Medulla oblongata (tissue), 1 donor: ENCODE results near the gene MST1R.
"Not testable (repeated sequence)": the region's sequence is repeated elsewhere in the genome, so short reads cannot be mapped to it uniquely, and the experiment has no call there.

ENCODE experiments used
- DNase-seq: peaks from one replicate; pipeline ENCODE4 v3.0.0-alpha.2; 2015; ENCODE audit errors: extremely low spot score

The MST1R gene

DNA sequence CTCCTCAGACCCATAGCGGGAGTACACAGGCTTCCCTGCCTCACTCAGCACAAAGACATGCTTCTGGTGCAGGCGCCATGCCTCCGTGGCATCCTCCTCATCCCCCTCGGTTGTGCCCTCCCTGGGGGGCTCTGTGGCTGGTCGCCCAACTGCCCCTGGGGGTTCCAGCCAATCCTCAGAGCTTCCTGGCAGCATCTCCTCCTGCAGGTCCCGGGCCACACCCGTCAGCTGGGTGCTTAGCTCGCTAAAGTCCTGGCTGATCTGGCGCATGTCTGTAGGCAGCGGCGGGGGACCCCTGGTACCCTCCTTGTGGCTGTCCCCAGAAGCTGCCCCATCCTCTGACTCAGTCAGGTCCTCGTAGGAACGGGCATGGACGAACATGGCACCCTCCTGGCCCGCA, 7.9 kb upstream of the MST1R start:
- DNase-seq, result no peak

DNA sequence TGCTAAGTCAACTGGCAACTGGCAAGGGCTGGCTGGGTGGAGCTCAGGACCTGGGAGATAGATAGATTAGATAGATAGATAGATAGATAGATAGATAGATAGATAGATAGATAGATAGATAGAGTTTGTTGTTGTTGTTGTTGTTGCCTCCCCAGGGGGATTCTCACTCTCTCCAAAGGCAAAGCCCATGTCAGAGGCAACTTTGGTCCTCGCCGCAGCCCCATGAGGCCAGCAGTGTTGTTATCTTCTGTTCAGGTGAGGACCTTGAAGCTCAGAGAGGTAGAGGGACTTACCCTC, 7.4 kb upstream of the MST1R start:
- no peak for DNase-seq

DNA sequence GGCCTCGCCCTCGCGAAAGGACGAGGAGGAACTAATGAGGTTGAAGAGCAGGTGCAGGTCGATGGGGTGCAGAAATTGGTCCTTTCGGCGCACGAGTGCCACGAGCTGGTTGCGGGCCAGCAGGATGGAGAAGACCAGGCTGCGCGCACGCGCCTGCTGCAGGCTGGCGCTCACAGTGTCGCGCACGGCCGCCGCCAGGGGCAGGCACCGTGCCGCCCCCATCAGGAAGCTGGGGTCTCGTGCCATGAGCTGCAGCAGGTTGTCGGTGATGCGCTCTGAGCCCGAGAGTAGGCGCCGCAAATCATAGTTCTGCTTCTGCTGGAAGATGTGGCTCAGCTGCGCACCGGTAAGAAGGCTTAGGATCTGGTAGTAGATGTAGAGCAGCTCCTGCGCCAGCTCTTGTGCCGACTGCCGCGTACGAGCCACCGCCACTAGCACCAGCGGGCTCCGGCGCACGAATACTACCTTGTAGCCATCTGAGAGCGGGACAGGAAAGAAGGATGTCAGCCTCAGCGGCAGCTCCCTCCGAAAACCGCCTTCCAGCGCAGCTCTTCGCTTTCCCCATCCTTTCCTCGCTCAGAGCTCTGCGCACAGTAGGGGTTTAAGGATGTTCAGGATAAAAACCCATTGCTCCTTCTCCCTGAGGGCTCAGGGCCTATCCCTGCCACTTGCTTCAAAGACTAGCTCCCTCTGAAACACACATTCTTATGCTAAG, 6.9 kb upstream of the MST1R start:
- DNase-seq, result no peak

DNA sequence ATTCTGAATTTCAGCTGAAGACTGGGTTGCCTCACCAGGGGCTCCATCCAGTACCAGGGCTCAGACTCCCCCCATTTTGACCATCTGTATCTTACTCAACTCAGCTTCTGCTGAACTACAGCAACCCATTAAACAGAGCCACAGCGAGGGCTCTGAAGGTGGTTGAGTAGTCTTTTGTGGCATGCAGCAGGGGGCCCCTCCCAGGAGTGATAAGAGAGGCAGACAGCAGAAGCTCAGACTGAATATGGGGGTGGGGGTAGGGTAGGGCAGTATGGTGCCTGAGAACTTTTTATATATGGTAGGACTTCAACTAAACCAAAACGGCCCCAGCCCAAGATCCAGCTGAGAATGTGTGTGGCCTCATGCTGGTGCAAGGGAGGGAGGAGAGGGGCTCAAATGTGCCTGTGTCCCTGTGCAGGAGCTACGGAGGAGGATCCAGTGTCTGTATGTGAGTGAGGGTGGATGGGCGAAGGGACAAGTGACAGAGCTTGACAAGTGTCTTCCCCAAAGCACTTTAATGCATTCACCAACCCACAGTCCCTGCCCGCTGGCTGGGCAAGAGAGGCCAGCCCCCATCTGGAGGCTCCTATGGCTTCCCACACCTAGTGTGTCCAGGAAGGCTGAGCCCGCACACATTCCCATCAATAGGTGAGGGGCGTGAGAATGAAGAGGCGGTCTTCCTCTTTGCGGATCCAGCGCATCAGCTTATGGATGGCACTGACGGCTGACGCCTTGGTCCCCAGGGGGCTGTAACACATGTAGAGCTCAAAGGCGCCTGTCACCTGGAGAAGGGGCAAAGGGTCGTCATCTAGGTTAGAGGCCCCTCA, 4.9 kb upstream of the MST1R start:
- DNase-seq, result no peak

DNA sequence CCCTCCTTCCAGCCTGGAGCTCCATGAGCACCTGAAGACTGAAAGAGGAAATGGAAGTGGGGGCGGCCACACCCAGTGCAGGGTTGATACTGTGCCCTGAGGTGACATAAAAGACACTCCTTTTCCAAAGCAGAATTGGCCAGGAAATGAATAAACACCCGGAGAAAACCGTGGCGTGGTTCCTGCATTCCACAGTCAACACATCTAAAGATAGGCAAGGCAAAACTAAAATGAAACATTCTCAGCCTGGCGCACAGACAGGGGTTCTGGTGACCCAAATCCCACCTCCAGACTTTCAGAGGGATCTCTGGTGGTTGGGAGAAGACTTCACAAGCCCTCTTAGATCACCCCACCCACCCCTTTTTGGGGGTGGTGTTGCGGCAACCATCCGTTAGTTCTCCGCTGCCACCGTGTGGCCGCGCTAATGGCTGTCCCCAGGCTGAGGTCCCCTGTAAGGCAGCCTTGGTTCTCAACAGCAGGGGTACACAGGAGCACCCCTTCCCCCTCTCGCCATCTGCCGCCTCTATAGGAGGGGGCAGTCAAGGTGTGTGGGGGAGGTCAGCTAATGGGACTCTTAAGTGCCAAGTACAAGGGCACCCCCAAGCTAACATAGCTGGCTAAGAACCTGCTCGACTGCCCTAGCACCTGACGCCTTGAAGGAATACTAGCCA, 2.5 kb upstream of the MST1R start:
- DNase-seq, result no peak

DNA sequence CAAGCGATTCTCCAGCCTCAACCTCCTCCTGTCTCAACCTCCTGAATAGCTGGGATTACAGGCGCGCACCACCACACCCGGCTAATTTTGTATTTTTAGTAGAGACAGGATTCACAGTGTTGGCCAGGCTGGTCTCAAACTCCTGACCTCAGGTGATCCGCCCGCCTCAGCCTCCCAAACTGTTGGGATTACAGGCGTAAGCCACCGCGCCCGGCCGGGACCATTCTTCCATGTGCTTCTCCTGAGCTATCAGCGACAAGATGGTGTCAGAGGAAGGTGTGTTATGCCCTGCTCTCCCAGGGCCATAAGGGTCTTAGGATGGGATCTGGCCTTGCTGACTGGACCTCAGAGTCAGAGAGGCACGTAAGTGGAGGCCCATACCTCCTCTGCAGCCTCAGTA, 775 bp upstream of the MST1R start:
- not testable (repeated sequence) for DNase-seq

DNA sequence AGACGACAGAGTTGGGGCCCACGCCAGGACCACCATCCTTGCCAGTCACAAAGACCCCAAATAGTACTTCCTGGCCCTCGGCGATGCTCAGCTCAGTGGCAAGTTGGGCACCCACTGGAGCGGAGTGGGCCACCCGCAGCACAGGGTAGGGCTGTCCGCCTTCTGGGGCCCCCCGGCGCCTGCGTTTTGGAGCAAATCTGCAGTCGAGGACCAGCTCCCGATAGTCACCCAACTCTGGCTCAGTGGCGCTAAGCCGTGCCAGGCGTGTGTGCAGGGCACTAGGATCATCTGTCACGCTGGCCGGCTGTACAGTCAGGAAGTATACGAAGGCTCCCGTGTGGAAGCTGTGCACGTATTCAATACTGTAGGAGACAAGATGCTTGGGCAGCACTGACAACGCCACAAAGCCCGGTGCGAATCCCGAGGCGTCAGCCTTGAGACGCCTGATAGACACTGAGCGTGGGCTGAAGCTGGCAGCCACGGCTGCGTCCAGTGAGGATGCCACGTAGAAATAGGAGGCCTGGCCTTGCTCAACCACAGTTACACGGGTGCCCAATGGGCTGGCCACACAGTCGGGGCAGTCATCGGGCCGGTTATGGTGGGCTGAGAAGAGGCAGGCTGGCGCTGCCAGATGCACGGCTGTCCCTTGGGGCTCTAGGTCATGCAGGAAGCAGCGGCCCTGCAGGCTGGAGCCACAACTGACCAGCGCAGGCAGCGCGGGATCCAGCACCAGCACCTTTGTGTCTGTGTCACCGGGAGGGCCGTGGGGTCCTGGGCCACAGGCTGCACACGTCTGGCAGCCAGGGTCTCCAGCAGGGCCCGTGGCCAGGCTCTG, 945 bp downstream of the MST1R start:
- no peak for DNase-seq

DNA sequence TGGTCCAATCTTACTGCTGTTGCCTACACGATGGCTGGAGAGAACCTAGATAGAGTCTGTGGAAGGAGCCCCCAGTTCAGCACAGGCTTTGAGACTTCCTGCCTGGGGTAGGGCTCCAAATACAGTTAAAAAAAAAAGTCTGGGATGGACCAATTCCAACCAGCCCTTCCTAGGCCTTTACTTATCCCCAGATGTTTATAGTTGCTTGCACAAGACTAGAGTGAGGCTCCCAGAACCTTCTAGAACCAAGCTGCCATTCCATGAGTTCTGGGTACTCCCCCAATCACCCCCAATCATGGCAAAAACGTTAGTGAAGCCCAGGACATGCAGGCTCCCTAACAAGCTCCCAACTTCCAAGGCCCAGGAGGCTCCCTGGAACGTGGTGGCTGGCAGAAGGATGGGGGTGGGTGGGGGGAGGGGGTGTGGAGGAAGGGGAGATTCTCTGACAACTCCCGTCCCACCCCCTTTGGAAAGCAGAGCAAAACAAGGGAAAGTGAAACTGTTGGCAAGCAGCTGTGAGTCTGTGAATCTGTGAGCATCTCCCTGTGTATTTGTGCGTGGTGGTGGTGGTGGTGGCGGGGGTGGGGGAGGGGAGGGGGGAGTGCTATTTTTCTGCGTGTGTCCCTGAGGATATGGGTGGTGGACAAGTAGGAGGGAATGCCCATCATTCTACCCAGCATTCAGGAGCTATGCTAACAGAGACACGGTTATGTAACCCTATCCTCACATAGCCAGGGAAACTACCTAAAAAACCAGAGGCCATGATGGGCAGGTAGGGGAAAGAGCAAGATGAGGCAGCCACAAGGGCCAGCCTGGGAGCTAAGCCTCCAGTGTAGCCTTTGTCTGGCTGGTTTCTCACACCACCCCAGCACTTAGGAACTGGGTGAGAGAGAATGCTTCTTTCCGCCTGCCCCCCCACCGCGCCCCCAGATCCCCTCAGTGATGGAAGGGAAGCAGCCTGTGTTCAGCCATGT, 2.0 kb downstream of the MST1R start:
- no peak for DNase-seq

DNA sequence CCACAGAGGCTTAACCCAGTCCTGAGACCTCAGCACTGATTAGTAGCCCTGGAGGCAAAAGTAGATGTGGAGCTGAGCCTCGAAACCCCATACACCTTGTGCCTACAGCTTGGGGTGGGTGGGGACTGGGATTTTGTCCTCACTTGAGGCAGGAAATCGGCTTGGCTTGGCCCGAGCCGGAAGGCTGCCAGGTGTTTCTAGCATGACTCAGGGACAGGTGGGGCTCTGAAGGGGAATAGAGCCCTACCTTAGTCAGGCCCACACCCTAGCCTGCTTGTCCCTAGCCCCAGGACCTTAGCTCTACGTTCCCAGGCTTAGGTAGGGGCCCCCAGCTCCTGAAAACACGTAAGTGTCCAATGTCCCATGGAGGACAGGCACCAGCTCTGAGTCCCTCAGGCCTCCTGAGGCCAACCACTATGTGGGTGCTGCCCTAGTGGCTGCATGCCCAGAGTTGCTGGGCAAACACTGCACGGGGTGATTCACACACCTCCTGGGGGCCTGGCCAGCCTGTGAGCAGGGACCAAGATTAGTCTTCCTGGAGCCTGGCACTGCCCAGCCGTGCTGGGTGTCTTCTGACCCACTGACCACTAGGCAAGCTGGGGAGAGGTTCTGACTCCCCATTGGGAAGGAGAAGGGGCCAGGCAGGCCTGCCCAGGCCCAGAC, 3.1 kb downstream of the MST1R start:
- DNase-seq, result no peak

DNA sequence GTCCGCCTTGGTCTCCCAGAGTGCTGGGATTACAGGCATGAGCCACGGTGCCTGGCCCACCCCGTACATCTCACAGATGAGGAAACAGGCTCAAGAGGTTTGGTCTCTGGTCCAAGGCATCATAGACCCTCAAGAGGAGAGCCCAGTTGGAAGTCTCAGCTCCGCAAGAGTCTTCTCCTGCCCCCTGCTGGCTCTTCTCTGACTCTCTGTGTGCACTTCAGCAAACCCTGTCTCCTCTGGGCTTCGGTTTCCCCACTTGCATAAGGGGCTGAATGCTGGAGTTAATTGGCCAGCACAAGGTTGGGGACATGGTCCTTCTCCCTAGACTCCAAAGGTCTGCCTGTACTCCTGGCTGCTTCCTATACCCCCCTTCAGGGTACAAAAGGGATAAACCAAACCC, 3.9 kb downstream of the MST1R start:
- no peak for DNase-seq

DNA sequence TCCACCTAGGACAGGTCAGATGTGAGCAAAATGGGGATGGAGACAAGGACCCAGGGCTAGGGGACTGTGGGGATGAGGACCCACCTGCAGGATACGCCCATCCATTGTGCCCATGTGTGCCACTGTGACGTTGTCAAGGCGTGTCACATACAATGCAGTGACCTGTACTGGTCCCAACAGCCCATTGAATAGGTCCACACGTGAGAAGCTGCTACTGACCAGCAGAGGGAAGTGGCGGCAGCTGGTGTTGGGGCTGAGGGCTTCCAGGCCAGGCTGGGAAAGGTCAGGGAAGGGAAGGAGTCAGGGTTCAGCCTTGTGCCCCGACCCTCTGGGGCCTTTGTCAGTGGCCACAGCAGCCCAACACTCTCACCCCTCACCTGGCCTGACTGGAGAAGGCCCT, 4.7 kb downstream of the MST1R start:
- no peak for DNase-seq

DNA sequence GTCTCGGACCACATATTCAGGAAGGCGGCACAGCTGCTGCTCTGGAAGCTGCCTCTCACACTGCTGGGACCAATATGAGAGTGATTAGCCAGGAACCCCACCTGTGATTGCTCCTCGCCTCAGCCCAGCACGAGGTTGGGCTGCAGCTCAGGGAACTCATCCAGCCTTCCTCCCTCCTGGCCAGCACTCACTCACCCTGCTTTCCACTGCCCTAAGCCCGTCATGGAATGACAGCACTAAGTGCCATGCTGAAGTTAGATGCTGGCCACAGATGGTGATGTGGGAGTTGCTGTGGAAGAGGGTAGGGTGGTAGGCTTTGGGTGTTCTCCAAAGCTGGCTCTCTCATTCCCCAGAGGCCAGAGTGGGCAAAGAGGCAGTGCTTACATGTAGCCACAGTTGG, 7.3 kb downstream of the MST1R start:
- DNase-seq, result no peak

DNA sequence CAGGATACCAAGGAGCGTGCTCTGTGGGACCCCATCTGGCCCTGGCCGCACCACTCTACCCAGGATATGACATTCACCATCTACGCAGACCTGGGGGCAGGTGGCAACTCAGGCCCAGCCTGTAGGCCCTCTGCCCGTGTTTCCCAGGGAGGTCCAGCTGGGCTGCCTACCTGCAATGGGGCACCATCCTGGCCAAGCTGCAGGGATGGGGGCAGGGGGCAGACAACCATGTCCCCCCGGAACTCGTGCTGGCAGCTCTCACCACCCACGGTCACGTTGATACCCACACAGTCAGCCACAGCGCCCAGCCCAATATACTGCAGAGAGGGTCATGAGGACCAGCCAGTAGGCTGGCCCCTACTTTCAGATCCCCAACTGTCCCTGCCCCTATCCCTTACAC, 7.9 kb downstream of the MST1R start:
- no peak for DNase-seq

DNA sequence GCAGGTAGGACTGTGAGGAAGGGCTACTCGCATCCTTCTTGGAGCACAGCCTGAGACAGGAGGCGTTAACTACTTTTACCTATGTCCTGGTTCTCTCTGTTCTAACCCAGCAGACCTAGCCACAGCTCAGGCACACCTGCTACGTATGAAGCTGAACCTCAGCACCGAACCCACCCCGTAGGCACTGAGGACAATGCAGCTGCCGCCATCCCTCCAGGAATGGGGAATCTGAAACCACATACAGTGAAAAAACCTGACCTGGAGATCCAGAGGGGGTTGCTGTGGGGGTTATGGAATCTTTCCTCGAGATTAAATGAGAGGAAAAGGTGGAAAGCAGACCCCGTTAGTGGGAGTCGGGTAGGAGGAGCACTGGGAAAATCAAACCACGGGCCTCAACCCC, 14.4 kb downstream of the MST1R start:
- no peak for DNase-seq

DNA sequence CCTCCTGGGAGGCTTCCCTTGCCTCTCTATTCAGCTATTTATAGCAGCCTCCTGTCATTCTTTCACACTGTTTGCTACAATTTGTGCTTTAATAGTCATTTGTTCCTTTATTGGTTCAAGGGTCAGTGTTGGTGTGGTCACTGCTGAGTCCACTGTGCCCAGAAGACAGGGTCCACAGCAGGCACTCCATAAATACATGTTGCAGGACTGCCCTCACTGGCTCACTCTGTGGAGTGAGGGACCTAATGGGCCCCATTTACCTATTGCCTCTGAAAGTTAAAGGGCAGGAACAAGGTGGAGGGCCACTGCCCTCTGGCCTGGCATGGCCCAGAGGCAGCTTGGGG, 16.8 kb downstream of the MST1R start:
- no peak for DNase-seq

DNA sequence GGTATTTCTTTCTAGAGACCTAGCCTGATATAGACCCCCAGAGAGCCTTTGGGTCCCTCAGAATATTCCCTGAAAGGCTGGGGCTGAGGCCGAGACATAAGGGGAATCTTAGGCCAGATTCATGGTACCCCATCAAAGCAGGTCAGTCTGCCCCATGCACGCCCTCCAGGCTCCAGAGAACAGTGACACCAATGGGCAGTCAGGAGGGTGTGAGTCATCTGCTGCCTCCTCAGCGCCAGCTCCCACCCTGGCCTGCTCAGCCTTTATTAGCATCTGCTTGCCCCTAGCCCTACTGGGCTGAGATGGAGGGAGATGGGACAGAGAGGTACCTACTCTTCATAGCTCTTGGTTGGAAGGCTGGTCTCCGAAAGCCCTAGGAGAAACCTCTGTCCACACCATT, 19.7 kb downstream of the MST1R start:
- DNase-seq, result no peak

DNA sequence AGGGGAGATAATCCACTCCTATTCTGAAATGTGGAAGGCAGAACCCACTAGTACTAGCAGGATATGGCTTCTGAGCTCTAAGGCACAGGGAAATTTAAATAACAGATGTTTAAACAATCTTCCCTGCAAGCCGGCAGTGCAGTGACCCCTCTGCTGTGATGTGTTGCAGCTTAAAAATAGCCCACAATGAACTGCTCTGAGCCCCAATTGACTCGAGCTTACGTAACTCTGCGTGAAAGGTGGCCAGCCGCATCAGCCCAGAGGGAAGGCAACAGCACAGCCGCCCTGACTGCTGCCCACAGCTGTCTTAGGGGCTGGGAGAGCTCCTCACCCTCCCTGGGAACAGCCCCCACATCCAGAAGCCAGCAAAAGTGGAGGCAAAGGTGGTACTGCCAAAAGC, 21.5 kb downstream of the MST1R start:
- no peak for DNase-seq

DNA sequence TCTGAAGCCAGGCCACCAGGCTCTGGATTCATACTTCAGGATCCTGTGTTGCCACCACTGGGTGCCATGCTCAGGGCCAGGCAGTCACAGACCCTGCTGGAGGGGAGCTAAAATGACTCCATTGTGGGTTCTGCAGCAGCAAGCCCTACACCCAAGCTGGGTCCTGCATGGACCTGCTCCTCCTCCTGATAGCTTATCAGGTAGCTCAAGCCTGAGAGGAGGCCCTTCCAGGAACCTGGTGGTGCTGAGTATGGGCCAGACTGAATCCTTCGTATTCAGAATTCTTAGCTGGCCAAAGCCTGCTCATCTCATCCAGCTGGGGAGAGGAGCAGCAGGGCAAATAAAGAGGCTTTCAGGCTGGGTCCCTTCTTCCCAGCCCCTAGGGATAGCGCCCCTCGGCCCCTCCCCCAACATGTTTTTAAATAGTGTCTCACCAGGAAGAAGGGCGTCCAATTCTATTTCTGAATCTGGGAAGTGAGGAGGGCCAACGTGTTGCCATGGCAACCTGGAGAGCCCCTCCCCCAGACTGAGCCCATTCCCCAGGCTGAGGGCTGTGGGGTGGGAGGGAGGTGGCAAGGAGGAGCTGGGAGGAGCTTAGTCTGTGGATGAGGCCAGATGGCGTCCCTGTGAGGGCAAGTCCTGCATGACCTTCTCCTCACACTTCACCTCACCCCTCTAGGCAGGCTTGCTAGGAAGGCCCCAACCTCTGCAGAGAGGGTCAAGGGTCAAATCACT, 22.9 kb downstream of the MST1R start:
- DNase-seq, result no peak

DNA sequence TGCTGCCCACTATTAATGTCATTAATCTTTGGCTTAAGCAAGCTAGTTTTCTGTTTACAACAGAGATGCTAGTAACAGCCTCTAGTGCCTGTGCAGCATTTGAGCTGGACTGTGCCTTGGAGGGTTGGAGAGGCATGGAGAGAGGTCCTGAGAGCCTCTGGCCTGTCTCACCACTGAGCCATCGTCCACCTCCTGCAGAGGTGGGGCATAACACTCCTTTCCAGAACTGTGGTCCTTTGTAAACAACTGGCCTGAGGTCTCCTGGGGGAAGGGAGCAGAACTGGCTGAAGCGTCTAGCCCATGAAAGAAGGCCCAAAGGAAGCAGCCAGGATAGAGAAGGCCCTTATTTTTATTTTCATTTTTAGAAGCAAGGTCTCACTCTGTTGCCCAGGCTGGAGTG, 24.0 kb downstream of the MST1R start:
- DNase-seq, result no peak

DNA sequence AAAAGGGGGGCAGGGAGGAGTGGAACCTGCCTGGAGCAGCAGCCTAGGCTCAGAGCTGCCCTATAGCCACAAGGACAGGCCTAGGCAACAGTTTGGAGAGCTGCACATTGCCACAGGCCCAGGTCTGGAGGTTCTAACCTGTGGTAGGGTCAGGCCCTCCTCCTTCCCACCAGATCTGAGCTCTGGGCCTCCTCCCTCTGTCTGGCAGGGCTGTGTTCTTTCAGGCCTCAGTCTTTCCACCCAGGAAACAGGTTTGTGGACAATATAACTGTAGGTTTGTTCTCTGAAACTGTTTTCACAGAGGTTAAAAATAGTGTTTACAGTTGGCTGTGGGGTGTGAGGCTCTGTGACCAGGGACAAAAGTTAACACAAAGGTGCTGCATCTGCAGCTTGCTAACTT, 25.0 kb downstream of the MST1R start:
- DNase-seq, result no peak
